Activated CD4-positive, alpha-beta T cell treated with anti-CD3 and anti-CD28 coated beads, Interleukin-2, Interleukin-6, amounts not matched to agents 100 ng/mL and 50 ng/mL, durations not matched to agents 16 hours and 8 hours (primary cell): ENCODE measurements around the gene PTPN1.
"Not testable (repeated sequence)": the region's sequence is repeated elsewhere in the genome, so short reads cannot be mapped to it uniquely, and the experiment has no call there.

ENCODE experiments used
- DNase-seq: peaks from one replicate; pipeline ENCODE4 v3.0.0-alpha.2; 2020

The PTPN1 gene

DNA sequence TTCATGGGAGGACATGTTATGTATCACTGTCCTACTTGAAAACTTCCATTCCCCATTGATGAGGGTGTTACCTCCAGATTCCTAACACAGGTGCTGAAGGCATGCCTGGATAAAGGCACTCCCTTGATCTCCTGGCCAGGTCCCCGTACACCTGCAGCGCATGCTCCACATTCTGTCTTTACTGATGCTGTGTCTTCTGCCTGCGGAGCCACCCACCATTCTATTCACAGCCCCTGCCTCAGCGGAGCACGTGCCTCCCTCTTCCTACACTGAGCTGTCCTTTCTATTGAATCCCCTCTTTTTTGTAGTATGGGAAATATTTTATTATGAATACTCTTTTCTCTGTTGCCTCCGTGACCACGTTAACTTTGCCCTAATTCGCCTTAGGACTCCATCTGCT is 25.0 kb downstream of the PTPN1 start:
- no peak for DNase-seq

DNA sequence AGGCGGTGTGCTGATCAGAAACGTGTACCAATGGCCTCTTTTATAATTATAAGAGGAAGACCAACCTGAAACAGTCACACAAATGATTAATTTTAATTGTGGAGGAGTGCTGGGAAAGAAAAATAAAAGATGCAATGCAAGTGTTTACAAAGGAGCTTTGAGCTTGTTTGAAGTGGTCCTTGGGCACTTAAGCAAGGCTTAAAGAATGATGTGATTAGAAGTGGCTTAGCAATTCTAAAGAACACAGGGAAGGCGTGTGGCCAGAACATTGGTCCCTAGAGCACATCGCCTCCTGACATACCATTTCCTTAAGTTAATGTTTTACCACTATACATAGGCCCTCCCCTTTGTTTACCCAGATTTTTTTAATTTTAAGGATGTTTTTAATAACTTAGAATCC is 26.1 kb downstream of the PTPN1 start:
- DNase-seq, result no peak

DNA sequence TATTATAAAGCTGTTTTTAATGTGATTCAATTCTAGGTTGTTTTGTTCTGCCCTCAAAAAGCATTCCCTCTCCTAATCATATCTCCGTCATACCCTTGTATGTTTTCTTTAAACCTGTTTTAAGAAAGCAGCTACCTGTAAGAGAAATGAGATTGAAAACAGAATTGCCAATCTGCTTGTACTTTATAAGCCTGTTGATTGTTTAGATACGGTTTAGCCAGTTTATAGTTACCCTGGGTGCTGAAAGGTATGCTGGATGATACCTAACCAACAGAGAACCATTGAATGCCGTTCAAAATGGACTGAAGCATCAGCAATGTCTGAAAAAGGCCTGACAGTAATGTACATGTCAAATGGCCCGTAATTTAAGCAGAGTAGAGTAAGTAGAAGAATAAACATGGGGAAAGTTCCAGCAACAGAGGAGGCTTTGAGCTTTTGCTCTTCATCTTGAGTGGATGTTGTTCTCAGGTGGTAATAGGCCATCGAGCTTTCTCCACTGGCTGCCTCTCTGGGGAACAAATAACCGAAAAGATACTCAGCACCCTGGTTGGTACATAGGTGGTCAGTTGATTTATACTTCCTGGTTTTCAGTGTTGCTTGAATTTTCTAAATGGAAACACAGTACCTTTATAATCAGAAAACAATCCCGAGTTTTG is 27.5 kb downstream of the PTPN1 start:
- DNase-seq, result no peak

DNA sequence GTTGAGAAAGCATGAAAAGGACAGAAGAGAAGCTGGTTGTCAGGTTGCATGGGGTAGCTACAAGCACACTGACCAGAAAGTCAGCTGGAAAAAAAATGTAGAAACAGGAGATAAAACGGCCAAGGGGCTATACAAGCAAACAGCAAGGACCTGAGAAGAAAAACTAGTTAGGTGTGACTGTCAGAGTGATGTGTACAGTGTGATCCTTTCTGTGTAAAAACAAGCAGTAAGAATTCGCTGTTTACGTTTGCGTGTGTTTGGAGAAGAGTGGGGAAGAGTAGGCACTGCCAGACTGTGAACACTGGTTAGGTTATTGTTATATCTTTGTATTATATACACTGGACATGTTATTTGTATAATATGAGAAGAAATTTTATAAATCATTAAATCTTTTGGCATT is 28.1 kb downstream of the PTPN1 start:
- no peak for DNase-seq

DNA sequence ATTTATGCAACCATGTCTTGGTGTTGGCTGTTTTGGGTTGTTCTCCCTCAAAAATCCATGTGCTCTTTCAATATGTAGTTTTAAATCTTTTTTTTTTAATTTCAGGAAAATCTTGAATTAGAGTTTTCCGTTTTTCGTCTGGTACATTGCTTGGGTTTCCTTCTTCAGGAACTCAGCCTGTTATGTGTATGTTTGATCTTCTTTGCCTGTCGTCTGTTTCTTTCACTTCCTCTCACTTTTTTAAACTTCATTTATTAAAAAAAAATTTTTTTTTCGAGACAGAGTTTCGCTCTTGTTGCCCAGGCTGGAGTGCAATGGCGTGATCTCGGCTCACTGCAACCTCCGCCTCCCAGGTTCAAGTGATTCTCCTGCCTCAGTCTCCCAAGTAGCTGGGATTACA is 29.6 kb downstream of the PTPN1 start:
- DNase-seq, result not testable (repeated sequence)

DNA sequence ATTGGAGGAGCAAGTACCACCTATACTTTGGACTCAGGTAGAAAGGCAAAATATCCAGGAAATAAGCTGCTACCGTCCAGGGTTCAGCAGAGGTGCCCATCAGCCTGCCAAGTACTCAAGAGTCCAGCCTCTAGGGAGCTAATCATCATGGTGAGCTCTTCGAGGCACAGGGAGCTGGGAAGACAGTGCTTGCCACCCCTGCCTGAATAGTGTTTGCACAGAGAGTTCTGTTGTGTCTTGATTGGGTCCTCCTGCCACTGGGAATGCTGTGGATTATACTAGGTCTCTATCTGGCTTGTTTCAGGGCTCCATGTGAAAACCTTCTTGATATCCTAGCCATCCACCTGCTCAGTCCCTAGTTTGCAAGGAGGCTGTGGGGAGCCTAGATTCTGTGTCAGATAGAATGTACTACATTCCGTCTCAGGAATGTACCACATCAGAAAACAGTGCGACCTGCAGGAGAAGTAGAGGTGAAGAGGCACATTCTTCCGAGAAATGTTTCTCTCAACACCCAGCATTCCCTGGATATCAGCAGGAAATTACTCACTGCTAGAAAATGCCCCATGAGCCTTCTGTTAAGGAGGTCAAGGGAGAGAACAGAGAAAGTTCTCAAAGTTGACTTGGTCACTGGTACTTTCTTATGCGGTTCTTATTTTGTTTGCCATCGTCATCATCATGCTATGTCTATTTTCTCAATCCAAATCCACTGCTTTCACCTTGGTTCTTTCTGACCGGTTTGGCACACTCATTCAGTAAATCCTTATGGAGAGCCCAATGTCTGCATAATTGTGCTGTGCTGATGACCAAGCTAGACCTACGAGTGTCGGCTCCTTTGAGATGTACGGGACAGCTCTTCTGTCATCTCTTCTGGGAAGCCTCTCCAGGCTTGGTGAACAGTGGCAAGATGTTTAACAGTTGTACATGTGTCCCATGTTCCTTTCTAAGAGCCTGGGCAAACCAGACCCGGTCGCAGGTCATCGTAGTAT is 30.7 kb downstream of the PTPN1 start:
- DNase-seq, result no peak

DNA sequence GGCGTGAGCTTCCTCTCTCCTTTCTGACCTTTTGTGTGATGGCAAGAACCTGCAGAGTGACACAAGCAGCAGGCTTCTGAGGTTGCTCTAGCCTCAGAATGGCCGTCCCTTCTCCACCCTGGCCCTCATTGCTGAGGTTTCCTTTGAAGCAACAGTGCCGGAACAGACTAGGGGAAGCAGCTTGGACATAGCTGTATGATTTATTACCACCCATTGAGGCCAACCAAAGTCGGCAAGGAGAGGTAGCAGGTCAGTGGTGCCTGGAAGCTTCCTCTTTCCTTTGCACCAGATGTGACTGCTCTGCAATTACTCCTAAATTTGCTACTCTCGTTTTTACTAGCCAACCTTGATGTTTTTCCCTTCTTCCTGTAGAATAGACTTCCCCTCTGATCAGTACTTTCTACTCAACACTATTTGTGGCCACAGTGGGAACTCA is 31.4 kb downstream of the PTPN1 start:
- DNase-seq, result no peak

DNA sequence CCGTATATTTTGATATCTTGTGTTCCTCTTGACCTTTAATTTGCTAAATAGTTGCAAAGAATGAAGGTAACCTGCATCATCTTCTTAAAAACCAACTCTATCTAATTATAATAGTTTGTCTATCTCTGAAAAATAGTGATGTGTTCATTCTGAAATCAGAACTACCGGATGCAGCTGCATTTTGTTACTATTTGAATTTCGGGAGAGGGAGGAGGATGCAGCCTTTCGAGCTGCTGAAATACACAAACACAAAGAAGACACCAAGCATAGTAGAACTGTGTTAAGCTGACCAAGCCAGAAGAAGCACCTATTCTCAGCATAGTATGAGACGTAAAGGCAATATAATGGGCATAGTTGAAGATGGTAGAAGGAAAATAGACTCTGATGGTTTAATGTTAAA is 33.1 kb downstream of the PTPN1 start:
- no peak for DNase-seq

DNA sequence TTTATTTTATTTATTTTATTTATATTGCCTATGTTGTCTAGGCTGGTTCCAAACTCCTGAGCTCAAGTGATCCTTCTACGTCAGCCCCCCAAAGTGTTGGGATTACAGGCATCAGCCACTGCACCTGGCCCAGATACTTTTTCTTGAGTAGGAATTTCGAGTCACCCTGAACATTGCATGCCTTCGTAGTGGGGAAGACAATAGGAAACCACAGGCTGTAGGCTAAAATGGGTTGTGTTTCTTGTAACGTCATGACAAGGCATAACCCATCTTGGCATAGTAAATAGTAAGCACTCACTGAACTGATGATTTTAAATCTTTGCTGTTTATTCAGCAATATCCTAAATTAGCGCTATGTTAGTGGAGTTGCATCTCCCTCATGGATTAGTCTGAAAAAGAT is 34.9 kb downstream of the PTPN1 start:
- DNase-seq, result no peak

DNA sequence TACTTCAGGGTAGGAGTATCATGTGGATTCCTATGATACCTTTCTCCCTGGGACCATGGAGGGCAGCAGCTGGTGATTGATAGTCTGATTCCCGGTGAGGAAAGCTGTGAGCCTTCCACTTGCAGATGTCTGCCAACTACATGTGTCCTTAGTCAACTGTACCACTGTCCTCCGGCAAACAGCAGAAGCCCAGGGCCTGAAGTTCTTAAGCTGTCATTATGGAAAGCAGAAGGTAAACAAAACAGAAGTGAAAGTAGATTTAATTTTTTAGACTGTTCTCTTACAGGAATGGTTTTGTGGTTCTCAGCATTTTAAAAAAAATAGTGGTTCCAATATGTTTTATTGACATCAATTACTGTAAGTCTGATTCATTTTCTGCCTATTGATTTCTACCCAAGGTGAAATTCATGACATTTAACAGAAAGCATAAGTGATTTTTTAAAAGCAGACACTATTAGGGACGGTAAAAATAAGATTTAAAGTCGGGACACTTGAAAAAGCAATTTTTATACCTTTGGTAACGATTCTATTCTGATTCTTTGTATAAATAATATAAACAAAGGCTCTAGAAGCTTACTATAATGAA is 36.6 kb downstream of the PTPN1 start:
- peak; percentile 54 for DNase-seq

DNA sequence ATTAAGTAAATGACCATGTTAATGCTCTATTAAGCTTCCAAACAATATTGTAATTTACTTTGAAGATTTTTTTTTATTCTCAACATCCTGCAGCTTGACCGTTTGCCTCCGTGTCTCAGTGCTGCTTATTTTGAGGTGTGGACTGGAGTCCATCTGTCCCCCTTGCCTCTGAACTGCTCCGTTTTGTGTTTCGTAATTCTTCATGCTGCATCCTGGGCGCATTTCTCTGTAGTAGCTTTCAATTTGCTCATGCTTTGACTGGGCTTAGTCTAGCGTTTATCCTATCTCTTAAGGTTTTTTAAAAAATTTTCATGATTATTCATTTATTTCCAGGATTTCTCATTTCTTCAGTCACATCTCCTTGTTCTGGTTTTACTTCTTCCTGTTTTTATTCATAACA is 37.8 kb downstream of the PTPN1 start:
- DNase-seq, result peak; percentile 50

DNA sequence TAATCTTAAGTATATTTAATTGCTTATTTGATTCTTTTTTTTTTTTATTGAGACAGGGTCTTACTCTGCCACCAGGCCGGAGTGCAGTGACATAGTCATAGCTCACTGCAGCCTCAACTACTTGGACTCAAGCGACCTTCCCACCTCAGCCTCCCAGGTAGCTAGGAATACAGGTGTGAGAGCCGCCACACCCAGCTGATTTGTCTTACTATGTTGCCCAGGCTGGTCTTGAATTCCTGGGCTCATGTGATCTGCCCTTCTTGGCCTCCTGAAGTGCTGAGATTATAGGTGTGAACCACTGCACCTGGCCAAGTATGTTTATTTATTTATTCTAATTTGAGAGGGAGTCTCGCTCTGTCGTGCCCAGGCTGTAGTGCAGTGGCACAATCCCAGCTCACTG is 38.2 kb downstream of the PTPN1 start:
- no peak for DNase-seq

DNA sequence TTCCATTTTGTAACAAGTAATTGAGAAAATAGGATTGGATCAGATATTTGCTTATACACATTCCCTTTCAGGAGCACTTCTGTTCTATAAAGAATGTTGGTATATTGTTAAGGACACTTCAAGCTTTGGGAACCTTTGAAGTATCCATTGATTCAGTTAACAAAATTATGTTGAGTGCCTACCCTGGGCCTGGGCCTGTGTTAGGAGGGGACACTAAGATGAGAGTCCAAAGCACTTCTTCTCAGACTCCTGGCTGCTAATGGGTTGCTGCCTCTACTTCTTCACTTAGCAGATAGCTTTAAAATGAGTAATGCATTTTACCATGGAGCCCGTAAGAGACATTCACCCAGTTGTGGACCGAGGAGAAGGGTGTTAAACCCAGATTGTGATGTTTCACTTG is 40.3 kb downstream of the PTPN1 start:
- no peak for DNase-seq

DNA sequence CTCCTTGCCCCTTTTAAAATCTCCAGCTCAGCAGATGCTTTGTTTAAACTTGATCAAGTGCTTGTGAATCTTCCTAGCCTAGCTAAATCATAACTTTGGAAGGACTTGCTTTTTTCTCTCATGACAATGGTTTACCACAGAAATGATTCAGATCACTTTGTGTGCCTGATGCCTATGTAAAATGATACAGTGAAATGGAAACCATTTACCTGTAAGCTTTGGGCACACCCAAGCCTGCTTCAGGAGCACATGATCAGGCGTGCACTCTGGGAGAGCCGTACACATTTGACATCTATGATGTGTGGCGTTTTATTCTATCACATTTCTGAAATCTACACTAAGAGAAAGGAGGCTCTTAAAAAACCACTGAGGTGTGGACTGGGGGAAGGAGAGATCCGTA is 41.1 kb downstream of the PTPN1 start:
- peak; percentile 63 for DNase-seq

DNA sequence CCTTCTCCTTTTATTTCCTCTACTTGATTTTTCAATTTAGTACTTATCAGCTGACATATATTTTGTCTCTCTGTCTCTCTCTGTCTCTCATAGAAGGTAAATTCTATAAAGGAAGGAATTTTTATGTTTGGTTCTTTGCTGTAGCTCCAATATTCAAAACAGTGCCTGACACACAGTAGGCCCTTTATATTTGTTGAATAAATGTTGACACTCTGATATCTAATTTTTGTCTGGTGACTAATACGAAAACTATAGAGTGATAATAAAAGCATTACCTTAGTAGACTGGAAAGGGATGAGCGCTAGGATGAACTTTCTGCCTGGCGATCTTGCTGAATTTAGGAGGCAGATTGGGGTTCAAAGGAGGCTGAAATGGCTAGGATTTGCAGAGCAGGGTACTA is 42.8 kb downstream of the PTPN1 start:
- no peak for DNase-seq

DNA sequence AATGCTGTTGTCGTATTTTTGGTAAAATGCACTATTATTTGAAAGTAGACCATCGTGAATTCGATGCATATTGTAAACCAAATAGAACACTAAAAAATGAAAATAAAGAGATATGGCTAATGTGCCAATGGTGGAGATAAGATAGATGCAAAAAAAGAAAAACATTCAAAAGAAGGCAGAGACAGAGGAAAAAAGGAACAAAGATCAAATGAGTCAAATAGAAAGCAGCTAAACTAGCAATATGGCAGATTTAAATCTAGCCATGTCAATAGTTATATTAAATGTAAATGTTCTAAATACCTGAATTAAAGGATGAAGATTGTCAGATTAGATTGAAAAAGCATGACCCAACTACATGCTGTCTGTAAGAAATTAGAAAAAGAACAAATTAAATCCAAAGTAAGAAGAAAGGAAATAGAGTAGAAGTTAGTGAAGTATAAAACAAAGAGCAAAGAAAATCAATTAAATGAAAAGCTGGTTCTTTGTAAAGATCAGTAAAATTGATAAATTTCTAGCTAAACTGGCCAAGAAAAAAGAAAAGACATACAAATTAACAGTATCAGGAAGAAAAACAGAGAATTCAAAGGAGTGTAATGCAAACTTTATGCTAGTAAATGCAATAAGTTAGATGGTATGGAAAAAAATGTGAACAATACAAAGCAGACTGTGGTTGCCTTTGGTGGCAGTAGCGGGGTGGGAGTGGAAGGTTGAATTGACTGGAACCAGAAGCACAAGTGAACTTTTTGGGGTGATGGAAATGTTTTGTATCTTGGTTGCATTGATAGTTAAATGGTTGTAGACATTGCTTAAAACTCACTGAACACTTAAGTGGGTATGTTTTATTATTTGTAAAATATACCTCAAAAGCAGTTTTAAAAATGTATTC is 44.8 kb downstream of the PTPN1 start:
- no peak for DNase-seq

DNA sequence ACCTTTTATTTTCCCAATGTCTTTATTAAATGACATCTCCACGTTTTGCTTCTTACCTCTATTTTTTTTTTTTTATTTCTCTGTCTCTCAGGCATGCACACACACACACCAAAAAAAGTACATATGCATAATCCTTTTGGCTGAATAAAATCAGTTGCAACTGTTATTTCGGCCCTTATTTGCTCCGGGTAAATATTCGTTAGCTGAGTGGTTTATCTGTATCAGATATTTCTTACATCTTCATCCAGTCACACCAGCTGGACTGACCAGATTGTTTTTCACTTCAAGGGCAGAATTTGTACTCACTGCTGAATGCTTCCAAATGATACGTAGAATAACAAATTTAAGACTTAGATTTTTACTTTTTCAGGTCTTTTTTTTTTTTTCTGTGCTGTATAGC is 45.5 kb downstream of the PTPN1 start:
- no peak for DNase-seq

DNA sequence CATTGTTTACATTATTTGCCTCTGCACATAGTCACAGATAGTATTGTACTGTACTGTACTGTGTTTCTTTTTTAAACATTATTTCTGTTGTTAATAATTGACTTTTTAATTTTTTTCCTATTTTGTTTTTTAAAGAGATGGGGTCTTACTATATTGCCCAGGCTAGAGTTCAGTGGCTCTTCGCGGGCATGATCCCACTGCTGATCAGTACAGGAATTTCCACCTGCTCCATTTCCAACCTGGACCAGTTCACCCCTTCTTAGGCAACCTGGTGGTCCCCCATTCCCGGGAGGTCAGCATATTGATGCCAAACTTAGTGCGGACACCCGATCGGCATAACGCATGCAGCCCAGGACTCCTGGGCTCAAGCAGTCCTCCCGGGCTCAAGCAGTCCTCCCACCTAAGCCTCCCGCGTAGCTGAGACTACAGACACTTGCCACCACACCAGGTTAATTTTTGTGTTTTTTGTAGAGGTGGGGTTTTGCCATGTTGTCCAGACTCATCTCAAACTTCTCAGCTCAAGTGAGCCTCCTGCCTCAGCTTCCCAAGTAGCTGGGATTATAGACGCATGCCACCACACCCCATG is 47.5 kb downstream of the PTPN1 start:
- DNase-seq, result no peak

DNA sequence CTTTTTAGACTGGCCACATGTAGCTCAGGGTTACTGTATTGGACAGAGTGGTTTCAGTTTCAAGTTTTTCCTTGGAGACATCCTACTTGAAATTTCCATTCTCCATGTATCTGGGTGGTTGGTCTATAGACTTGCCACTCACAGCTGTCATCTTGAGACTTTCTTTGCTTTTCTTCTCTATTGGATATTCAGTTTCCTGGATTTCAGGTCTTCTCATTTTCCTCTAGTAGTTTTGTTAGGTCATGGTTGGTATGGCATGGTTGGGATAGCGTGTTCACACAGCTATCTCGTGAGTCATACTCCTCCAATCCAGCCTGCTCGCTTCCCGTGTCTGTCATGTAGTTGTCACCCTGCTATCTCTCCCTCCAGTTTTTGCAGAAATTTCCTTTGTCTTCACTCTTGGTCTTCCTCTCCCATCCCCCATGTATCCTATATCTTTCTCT is 48.3 kb downstream of the PTPN1 start:
- no peak for DNase-seq

DNA sequence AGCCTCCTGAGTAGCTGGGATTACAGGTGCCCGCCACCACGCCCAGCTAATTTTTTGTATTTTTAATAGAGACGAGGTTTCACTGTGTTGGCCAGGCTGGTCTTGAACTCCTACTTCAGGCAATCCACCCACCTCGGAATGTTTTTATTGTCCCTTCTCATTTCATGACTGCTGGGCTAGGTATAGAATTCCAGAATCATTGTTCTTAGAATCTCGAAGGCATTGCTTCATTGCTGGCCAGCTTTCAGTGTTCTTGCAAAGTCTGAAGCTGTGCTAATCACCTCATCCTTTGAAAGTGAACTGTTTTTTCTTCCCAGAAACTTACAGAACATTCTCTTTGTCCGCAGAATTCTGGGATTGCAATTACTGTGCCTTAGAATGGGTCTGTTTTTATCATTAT is 49.0 kb downstream of the PTPN1 start:
- no peak for DNase-seq

DNA sequence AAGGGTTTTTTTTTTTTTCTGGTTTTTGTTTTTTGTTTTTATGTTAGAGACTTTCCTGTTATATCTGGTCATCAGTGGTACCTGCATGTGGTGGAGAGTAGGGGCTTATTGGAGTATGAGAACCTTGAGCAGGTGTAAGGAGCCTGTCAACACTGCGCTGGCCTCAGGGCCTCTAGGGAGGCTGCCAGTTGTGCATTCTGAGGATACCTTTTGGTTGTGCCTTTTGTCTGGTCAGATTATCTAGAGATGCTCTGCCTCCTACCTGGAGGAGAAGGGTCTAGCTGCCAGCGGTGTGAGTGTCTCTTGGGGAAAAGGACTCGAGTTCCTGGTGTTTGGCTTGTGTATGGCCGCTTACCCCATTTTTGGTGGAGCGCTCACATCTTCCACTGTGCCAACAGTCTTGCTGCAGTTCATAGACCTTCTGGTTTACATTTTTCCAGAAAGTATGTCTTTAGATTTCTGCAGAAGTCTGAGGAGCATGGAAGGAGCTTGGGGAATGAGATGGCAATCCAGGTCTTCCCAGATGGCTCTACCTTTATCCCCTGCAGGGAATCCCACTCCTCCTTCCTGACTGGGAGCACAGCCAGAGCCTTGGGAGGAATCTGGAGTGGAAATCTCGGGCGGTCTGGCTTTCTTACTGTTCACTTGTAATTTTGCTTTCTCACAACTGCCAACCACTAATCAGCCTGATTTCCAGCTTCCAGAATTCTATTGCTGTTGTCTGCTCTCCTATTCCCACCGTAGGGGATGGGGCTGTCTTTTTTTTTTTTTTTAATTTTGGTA is 49.9 kb downstream of the PTPN1 start:
- DNase-seq, result no peak

DNA sequence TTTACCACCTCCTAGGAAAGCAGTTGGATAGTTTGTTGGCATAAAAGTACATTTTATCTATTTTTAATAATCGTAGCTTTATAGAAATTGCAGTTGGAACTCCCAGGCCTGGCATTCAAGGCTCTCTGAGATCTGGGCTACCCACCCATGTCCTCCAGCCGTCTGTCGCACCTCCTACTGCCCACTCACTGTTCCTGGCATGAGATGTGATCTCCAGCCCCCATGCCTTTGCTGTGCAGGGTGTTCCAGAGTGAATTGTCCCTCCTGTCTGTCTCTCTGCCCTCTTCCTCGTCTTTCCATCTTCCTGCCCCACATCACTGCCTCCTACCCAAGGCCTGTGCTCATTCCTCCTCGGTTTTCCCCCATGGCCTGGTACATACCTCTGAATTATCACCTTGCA is 50.7 kb downstream of the PTPN1 start:
- no peak for DNase-seq
